Lower leg skin (tissue), 4 donors: ENCODE data around the gene PPP3CB. TPM values are rescaled to one million over a fixed set of nuclear protein-coding genes. Genes with fewer than 3 reads are reported as not detected.

ENCODE experiments used
- DNase-seq, 2 donors: peaks; one replicate each; pipeline ENCODE4 v3.0.0-alpha.2; 2019; ENCODE audit warnings: low spot score in 2 of 2
- H3K4me3 ChIP-seq: fragments of 200-600 bp; sonication (generic); 2 replicates; pipeline ENCODE4 v1.5.1; 2017; ENCODE audit warnings: mild to moderate bottlenecking, low read depth; ENCODE audit not compliant: poor library complexity, severe bottlenecking
- CTCF ChIP-seq, 3 donors: fragments of 450-650 bp; IDR thresholded peaks; one replicate each; pipeline ENCODE4 v1.5.1; 2016; ENCODE audit warnings: antibody characterized with exemption in 3 of 3, mild to moderate bottlenecking in 3 of 3, moderate library complexity in 2 of 3
- POLR2A ChIP-seq, 2 donors: fragments of 450-650 bp; IDR thresholded peaks; one replicate each; pipeline ENCODE4 v1.6.1; 2016 to 2017; ENCODE audit warnings: antibody characterized with exemption in 2 of 2, mild to moderate bottlenecking in 1 of 2, moderate library complexity in 1 of 2
- WGBS, 2 donors: methylation state at CpG; one replicate each; pipeline ENCODE4 v1.1.5; 2018; 5-methylcytosine and 5-hydroxymethylcytosine counted together
- intact Hi-C: fragments of 100-400 bp; cut with DNase I; formaldehyde crosslinking; loops from one replicate; pipeline ENCODE4 v1.15.0; 2023; ENCODE audit warnings: low total_unique reads
- total RNA-seq, 4 donors: library from RNA; depleted of rRNA; stranded (reverse); fragments of >200 nt; gene quantifications; one replicate each; pipeline ENCODE4 v1.1.0, GENCODE V29; 2016

PPP3CB gene
- total RNA-seq, 4 donors from 2014 or later: 19.8 to 25.1 (median 24.1) TPM

GRCh38 chr10:73446926-73447325 is 48.9 kb downstream of the PPP3CB start:
- no peak for TF ChIP-seq CTCF (IDR thresholded peaks at IDR 0.05)
- TF ChIP-seq POLR2A (IDR thresholded peaks at IDR 0.05): no peak
- intact Hi-C loops: no loop called here
- no peak overlapping the region for H3K4me3 ChIP-seq

GRCh38 chr10:73444457-73444856 is 51.4 kb downstream of the PPP3CB start:
- WGBS, 2 donors: 89 to 96% methylated on average over 1 of the region's 1 CpG

More at GRCh38 chr10:73446926-73447325, 48.9 kb downstream of the PPP3CB start:
- no peak for DNase-seq

GRCh38 chr10:73439605-73440312 is 56.1 kb downstream of the PPP3CB start:
- intact Hi-C loops: no loop called here

More at GRCh38 chr10:73444457-73444856, 51.4 kb downstream of the PPP3CB start:
- TF ChIP-seq CTCF (IDR thresholded peaks at IDR 0.05) (no peak), POLR2A (IDR thresholded peaks at IDR 0.05) (no peak)
- DNase-seq: no peak
- H3K4me3 ChIP-seq: no peak overlapping the region
- intact Hi-C loops: no loop called here

GRCh38 chr10:73439055-73439454 is 56.8 kb downstream of the PPP3CB start:
- WGBS, 2 donors: 90 to 100% methylated on average over 1 of the region's 1 CpG
- intact Hi-C loops: no loop called here
- DNase-seq: no peak
- H3K4me3 ChIP-seq: no peak overlapping the region
- no peak for TF ChIP-seq CTCF (IDR thresholded peaks at IDR 0.05)
- no peak for TF ChIP-seq POLR2A (IDR thresholded peaks at IDR 0.05)

More at GRCh38 chr10:73439605-73440312, 56.1 kb downstream of the PPP3CB start:
- WGBS, 2 donors: 90 to 92% methylated on average over 1 of the region's 1 CpG
- no peak overlapping the region for H3K4me3 ChIP-seq
- TF ChIP-seq CTCF (IDR thresholded peaks at IDR 0.05) (no peak), POLR2A (IDR thresholded peaks at IDR 0.05) (no peak)
- no peak for DNase-seq

GRCh38 chr10:73433538-73433867 is 62.3 kb downstream of the PPP3CB start, which contains the start of gene MSS51:
MSS51 (minus strand) TSS chr10:73433561; CDS start chr10:73428284, 5,277 bp downstream.
- no peak within 1 kb of the TSS for H3K4me3 ChIP-seq
- TF ChIP-seq CTCF (IDR thresholded peaks at IDR 0.05) (no peak), POLR2A (IDR thresholded peaks at IDR 0.05) (no peak)
- DNase-seq: no peak
- intact Hi-C loops: no loop called here
